A549 (cell line): Measurements from ENCODE around the gene CYP3A4. TPM values are rescaled to one million over a fixed set of nuclear protein-coding genes. Genes with fewer than 3 reads are reported as not detected.

Experiments used
- ATAC-seq, 2 experiments: fragments of 200-7000 bp in 1 of 2; fragments of >200 bp in 1 of 2; cut with Nextera tagmentation in 1 of 2; cut with Tn5 transposase in 1 of 2; 3 replicates each; pipeline versions ENCODE4 v1.8.0 to v1.9.1; 2018 to 2020; ENCODE audit warnings: mild to moderate bottlenecking in 1 of 2, moderate library complexity in 1 of 2
- CTCF ChIA-PET: fragments of 300-600 bp; sonication (Branson Sonifier 250); formaldehyde crosslinking; extraction: SDS; loops from one replicate; lab custom pipeline; 2021; ENCODE audit warnings: antibody characterized with exemption, inconsistent platforms; lab: Yijun Ruan, JAX
- POLR2A ChIA-PET: fragments of 350-600 bp; formaldehyde crosslinking; extraction: SDS; loops from one replicate; lab custom pipeline; 2021; ENCODE audit warnings: antibody characterized with exemption, inconsistent platforms; lab: Yijun Ruan, JAX
- DNase-seq, 2 experiments: peaks; one replicate each; pipeline versions ENCODE4 v3.0.0 to v3.0.0-alpha.2; 2011 to 2016; ENCODE audit warnings: low read depth in 1 of 2, low spot score in 1 of 2
- FAIRE-seq: peaks from 2 replicates; lab custom pipeline; 2011; peaks lifted over from hg19 to GRCh38; lab: Jason Lieb, UNC
- H3K27ac ChIP-seq, 2 experiments: fragments of >200 bp; sonication (Bioruptor Twin); formaldehyde crosslinking; 3 replicates each; pipeline ENCODE4 v1.5.1; 2016 to 2017
- H3K4me1 ChIP-seq: fragments of >200 bp; sonication (Bioruptor Twin); formaldehyde crosslinking; 3 replicates; pipeline ENCODE4 v1.6.1; 2016
- H3K4me2 ChIP-seq: fragments of >200 bp; sonication (Bioruptor Twin); formaldehyde crosslinking; 3 replicates; pipeline ENCODE4 v1.6.1; 2016
- H3K4me3 ChIP-seq: fragments of >200 bp; sonication (Bioruptor Twin); formaldehyde crosslinking; 3 replicates; pipeline ENCODE4 v1.5.1; 2016
- H3K9me3 ChIP-seq: fragments of >200 bp; sonication (Bioruptor Twin); formaldehyde crosslinking; 3 replicates; pipeline ENCODE4 v1.6.1; 2016
- CBX8 ChIP-seq: fragments of 200-600 bp; sonication (generic); IDR thresholded peaks from 2 replicates; pipeline ENCODE4 v1.6.1; 2016
- CEBPB ChIP-seq, 2 experiments: fragments of >200 bp in 1 of 2; sonication (Bioruptor Twin) in 1 of 2; formaldehyde crosslinking in 1 of 2; IDR thresholded peaks; 2 replicates each; pipeline ENCODE4 v1.6.1; 2012 to 2016
- CHD4 ChIP-seq: fragments of 200-600 bp; sonication (generic); IDR thresholded peaks from 2 replicates; pipeline ENCODE4 v1.6.1; 2016; ENCODE audit warnings: antibody characterized with exemption, mild to moderate bottlenecking, borderline replicate concordance
- EHF ChIP-seq: fragments of 250-450 bp; sonication (Bioruptor Pico); IDR thresholded peaks from 2 replicates; pipeline ENCODE4 v1.5.0; 2020; ENCODE audit warnings: mild to moderate bottlenecking
- EHMT2 ChIP-seq: fragments of 200-600 bp; sonication (generic); IDR thresholded peaks from 2 replicates; pipeline ENCODE4 v1.6.1; 2016; ENCODE audit warnings: antibody characterized with exemption, low read depth, mild to moderate bottlenecking, moderate library complexity
- ESRRA ChIP-seq: fragments of 150-350 bp; IDR thresholded peaks from 2 replicates; pipeline ENCODE4 v1.6.1; 2014; ENCODE audit warnings: mild to moderate bottlenecking, low read length, borderline replicate concordance
- FOSB ChIP-seq: fragments of 250-450 bp; sonication (Bioruptor Pico); IDR thresholded peaks from 2 replicates; pipeline ENCODE4 v1.5.0; 2020; ENCODE audit warnings: mild to moderate bottlenecking, moderate library complexity
- GATA3 ChIP-seq: IDR thresholded peaks from 2 replicates; pipeline ENCODE4 v1.6.1; 2012; ENCODE audit warnings: borderline replicate concordance
- HOXA7 ChIP-seq: fragments of 250-450 bp; sonication (Bioruptor Pico); IDR thresholded peaks from 2 replicates; pipeline ENCODE4 v1.5.0; 2020; ENCODE audit warnings: mild to moderate bottlenecking, moderate library complexity
- HOXB13 ChIP-seq: fragments of 250-450 bp; sonication (Bioruptor Pico); IDR thresholded peaks from 2 replicates; pipeline ENCODE4 v1.5.0; 2020; ENCODE audit warnings: low read depth, mild to moderate bottlenecking, moderate library complexity
- HOXB5 ChIP-seq: fragments of 250-450 bp; sonication (Bioruptor Pico); IDR thresholded peaks from 2 replicates; pipeline ENCODE4 v1.5.0; 2020; ENCODE audit warnings: mild to moderate bottlenecking, moderate library complexity
- JUN ChIP-seq, 2 experiments: fragments of >200 bp; sonication (Bioruptor Twin); formaldehyde crosslinking; IDR thresholded peaks; 2 replicates in 1 of 2; 3 replicates in 1 of 2; pipeline ENCODE4 v1.6.1; 2016 to 2017
- MAFK ChIP-seq: fragments of 450-650 bp; IDR thresholded peaks from 2 replicates; pipeline ENCODE4 v1.6.1; 2014; ENCODE audit not compliant: partially characterized antibody
- NFE2L2 ChIP-seq: fragments of 150-350 bp; conservative IDR thresholded peaks from 2 replicates; pipeline ENCODE4 v1.6.1; 2014; ENCODE audit warnings: low read length
- NPAS2 ChIP-seq: fragments of 250-450 bp; sonication (Bioruptor Pico); IDR thresholded peaks from 2 replicates; pipeline ENCODE4 v1.8.0; 2022; ENCODE audit warnings: mild to moderate bottlenecking, moderate library complexity, borderline replicate concordance
- PHF8 ChIP-seq: fragments of 200-600 bp; sonication (generic); IDR thresholded peaks from 2 replicates; pipeline ENCODE4 v1.6.1; 2016; ENCODE audit warnings: low read depth, mild to moderate bottlenecking, antibody characterized with exemption, moderate library complexity, borderline replicate concordance
- RARB ChIP-seq: fragments of 250-450 bp; sonication (Bioruptor Pico); IDR thresholded peaks from 2 replicates; pipeline ENCODE4 v1.8.0; 2021; ENCODE audit warnings: mild to moderate bottlenecking, moderate library complexity
- RFX5 ChIP-seq: fragments of 450-650 bp; IDR thresholded peaks from 2 replicates; pipeline ENCODE4 v1.7.1; 2014; ENCODE audit warnings: antibody characterized with exemption, mild to moderate bottlenecking, moderate library complexity
- SREBF2 ChIP-seq: fragments of 450-650 bp; IDR thresholded peaks from 2 replicates; pipeline ENCODE4 v1.6.1; 2014; ENCODE audit warnings: mild to moderate bottlenecking, moderate library complexity
- WGBS: methylation state at CpG from one replicate; pipeline ENCODE4 v1.1.6; 2017; ENCODE audit errors: missing lambda C conversion rate; 5-methylcytosine and 5-hydroxymethylcytosine counted together
- polyA plus RNA-seq, 4 experiments: library from polyadenylated mRNA; depleted of rRNA in 3 of 4; stranded (reverse); fragments of >200 nt; fragmentation: RNase III in 1 of 4; extraction: RNeasy Plus Mini Kit Qiagen cat#74134 plus additional on column Dnase treatment in 1 of 4; gene quantifications; 2 replicates in 3 of 4; 3 replicates in 1 of 4; pipeline ENCODE4 v1.2.3, GENCODE V29; 2011 to 2017
- TF ChIP-seq, protein P1 (sequence below): fragments of 250-450 bp; sonication (Bioruptor Pico); IDR thresholded peaks from 2 replicates; pipeline ENCODE4 v1.5.0; 2020; ENCODE audit warnings: low read depth, mild to moderate bottlenecking, moderate library complexity
- TF ChIP-seq, protein P2 (sequence below): fragments of 200-600 bp; sonication (generic); IDR thresholded peaks from 2 replicates; pipeline ENCODE4 v1.6.1; 2016; ENCODE audit warnings: antibody characterized with exemption, mild to moderate bottlenecking, moderate library complexity
- TF ChIP-seq, protein P3 (sequence below): fragments of >200 bp; sonication (Bioruptor Twin); formaldehyde crosslinking; IDR thresholded peaks from 3 replicates; pipeline ENCODE4 v1.6.1; 2016
- TF ChIP-seq, protein P4 (sequence below): fragments of >200 bp; sonication (Bioruptor Twin); formaldehyde crosslinking; IDR thresholded peaks from 2 replicates; pipeline ENCODE4 v1.6.1; 2016
- TF ChIP-seq, protein P5 (sequence below): IDR thresholded peaks from 2 replicates; pipeline ENCODE4 v1.6.1; 2012
- TF ChIP-seq, protein P6 (sequence below): fragments of 150-350 bp; IDR thresholded peaks from 2 replicates; pipeline ENCODE4 v1.6.1; 2014; ENCODE audit warnings: low read depth, mild to moderate bottlenecking, low read length

Gene CYP3A4
- polyA plus RNA-seq, 2 of the 4 experiments (the other 2 are of a cell fraction) = 0.03 TPM; not detected in 1

DNA sequence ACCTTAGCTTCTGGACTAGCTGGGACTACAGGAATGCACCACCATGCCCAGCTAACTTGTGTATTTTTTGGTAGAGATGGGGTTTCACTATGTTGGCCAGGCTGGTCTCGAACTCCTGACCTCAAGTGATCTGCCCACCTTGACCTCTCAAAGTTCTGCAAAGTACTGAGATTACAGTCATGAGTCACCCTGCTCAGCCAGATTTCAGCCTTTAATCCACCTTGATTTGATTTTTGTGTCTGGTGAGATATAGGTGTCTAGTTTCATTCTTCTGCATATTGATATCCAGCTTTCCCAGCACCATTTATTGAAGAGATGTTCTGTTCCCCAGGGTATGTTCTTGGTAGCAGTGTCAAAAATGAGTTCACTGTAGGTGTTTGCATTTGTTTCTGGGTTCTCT lies 28.9 kb downstream of the CYP3A4 start:
- H3K27ac ChIP-seq = no peak overlapping the region
- no peak overlapping the region for H3K4me2 ChIP-seq
- TF ChIP-seq SREBF2 = no peak
- TF ChIP-seq ESRRA = no peak
- no peak for TF ChIP-seq CEBPB (IDR thresholded peaks at IDR 0.05)
- TF ChIP-seq MAFK = no peak
- no peak for TF ChIP-seq HOXB13 (CRISPR knock-in tag)
- TF ChIP-seq, protein P1, sequence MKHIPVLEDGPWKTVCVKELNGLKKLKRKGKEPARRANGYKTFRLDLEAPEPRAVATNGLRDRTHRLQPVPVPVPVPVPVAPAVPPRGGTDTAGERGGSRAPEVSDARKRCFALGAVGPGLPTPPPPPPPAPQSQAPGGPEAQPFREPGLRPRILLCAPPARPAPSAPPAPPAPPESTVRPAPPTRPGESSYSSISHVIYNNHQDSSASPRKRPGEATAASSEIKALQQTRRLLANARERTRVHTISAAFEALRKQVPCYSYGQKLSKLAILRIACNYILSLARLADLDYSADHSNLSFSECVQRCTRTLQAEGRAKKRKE (CRISPR knock-in tag) = no peak
- TF ChIP-seq GATA3 = no peak
- TF ChIP-seq NFE2L2 = no peak
- TF ChIP-seq EHF (CRISPR knock-in tag) = no peak
- no peak for TF ChIP-seq FOSB (CRISPR knock-in tag)
- TF ChIP-seq RFX5 = no peak
- TF ChIP-seq, protein P2, sequence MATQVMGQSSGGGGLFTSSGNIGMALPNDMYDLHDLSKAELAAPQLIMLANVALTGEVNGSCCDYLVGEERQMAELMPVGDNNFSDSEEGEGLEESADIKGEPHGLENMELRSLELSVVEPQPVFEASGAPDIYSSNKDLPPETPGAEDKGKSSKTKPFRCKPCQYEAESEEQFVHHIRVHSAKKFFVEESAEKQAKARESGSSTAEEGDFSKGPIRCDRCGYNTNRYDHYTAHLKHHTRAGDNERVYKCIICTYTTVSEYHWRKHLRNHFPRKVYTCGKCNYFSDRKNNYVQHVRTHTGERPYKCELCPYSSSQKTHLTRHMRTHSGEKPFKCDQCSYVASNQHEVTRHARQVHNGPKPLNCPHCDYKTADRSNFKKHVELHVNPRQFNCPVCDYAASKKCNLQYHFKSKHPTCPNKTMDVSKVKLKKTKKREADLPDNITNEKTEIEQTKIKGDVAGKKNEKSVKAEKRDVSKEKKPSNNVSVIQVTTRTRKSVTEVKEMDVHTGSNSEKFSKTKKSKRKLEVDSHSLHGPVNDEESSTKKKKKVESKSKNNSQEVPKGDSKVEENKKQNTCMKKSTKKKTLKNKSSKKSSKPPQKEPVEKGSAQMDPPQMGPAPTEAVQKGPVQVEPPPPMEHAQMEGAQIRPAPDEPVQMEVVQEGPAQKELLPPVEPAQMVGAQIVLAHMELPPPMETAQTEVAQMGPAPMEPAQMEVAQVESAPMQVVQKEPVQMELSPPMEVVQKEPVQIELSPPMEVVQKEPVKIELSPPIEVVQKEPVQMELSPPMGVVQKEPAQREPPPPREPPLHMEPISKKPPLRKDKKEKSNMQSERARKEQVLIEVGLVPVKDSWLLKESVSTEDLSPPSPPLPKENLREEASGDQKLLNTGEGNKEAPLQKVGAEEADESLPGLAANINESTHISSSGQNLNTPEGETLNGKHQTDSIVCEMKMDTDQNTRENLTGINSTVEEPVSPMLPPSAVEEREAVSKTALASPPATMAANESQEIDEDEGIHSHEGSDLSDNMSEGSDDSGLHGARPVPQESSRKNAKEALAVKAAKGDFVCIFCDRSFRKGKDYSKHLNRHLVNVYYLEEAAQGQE = no peak
- no peak overlapping the region for H3K4me3 ChIP-seq
- no peak for FAIRE-seq
- H3K9me3 ChIP-seq = no peaks in the 10 kb centered on the region
- H3K4me1 ChIP-seq = peaks cover 22% of the 10 kb centered on the region
- no peak for DNase-seq
- 85% methylated on average over 1 of the region's 1 CpG for WGBS
- ChIA-PET CTCF (no interaction called here), POLR2A (no interaction called here)
- ATAC-seq = no peak

DNA sequence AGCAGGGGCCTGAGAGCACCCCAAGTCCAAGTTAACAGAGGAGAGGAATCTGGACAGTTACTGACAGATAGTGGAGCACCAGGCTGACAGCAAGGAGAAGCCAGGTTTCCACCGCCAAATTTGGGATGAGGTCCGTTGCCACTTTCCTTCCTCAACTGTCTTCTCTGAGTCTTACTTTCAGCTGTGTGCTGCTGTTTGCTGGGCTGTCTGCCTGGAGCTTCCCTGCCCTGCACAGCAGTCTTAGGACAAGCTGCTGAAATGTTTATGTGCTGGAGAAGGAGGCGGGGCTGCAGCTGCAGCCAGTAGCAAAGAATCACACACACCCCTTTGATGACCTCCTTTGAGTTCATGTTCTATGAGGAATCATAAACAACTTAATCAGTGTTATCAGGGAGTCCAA lies 31.6 kb downstream of the CYP3A4 start:
- Histone ChIP-seq H3K4me2 (peak overlapping the region; percentile 90), H3K27ac (peak overlapping the region; percentile 63 to 75; a peak in 5 of 6 replicates), H3K4me1 (peaks cover 22% of the 10 kb centered on the region), H3K4me3 (0 out of 3 replicates have a peak overlapping the region, but pooled peaks have one; percentile 24), H3K9me3 (no peaks in the 10 kb centered on the region)
- TF ChIP-seq HOXB5 (CRISPR knock-in tag) (no peak), CBX8 (no peak), RARB (CRISPR knock-in tag) (no peak), JUN (IDR thresholded peaks at IDR 0.05) (no peak), PHF8 (no peak), EHMT2 (no peak), CHD4 (no peak), HOXA7 (CRISPR knock-in tag) (no peak), RFX5 (no peak), NPAS2 (CRISPR knock-in tag) (no peak)
- TF ChIP-seq, protein P3, sequence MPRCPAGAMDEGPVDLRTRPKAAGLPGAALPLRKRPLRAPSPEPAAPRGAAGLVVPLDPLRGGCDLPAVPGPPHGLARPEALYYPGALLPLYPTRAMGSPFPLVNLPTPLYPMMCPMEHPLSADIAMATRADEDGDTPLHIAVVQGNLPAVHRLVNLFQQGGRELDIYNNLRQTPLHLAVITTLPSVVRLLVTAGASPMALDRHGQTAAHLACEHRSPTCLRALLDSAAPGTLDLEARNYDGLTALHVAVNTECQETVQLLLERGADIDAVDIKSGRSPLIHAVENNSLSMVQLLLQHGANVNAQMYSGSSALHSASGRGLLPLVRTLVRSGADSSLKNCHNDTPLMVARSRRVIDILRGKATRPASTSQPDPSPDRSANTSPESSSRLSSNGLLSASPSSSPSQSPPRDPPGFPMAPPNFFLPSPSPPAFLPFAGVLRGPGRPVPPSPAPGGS = no peak
- TF ChIP-seq, protein P4, sequence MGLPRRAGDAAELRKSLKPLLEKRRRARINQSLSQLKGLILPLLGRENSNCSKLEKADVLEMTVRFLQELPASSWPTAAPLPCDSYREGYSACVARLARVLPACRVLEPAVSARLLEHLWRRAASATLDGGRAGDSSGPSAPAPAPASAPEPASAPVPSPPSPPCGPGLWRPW = no peak
- TF ChIP-seq, protein P5, sequence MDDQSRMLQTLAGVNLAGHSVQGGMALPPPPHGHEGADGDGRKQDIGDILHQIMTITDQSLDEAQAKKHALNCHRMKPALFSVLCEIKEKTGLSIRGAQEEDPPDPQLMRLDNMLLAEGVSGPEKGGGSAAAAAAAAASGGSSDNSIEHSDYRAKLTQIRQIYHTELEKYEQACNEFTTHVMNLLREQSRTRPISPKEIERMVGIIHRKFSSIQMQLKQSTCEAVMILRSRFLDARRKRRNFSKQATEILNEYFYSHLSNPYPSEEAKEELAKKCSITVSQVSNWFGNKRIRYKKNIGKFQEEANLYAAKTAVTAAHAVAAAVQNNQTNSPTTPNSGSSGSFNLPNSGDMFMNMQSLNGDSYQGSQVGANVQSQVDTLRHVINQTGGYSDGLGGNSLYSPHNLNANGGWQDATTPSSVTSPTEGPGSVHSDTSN = no peak
- TF ChIP-seq, protein P6, sequence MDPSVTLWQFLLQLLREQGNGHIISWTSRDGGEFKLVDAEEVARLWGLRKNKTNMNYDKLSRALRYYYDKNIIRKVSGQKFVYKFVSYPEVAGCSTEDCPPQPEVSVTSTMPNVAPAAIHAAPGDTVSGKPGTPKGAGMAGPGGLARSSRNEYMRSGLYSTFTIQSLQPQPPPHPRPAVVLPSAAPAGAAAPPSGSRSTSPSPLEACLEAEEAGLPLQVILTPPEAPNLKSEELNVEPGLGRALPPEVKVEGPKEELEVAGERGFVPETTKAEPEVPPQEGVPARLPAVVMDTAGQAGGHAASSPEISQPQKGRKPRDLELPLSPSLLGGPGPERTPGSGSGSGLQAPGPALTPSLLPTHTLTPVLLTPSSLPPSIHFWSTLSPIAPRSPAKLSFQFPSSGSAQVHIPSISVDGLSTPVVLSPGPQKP = no peak
- 31% methylated on average over 3 of the region's 3 CpGs for WGBS
- POLR2A ChIA-PET = no interaction called here
- FAIRE-seq = no peak
- peak in 1 of 2 experiments; percentile 27 for DNase-seq
- ATAC-seq = peak; percentile 58 to 74
- CTCF ChIA-PET = interaction anchor here (0.9 kb wide), 1 partner anchor 17 kb away, joined by 3 read pairs; the partner anchor contains the start of gene CYP3A7
